Activated T-helper 1 cell treated with Interleukin-2 at 50 U/mL for 16 hours (primary cell): Measurements from ENCODE around the gene TMC8.
"Not testable (repeated sequence)": the region's sequence is repeated elsewhere in the genome, so short reads cannot be mapped to it uniquely, and the experiment has no call there.

Source experiments
- DNase-seq: peaks from one replicate; pipeline ENCODE4 v3.0.0-alpha.2; 2020; ENCODE audit warnings: low read depth

TMC8 gene

GRCh38 chr17:78110363-78111015 lies 20.1 kb upstream of the TMC8 start:
- no peak for DNase-seq

DNA sequence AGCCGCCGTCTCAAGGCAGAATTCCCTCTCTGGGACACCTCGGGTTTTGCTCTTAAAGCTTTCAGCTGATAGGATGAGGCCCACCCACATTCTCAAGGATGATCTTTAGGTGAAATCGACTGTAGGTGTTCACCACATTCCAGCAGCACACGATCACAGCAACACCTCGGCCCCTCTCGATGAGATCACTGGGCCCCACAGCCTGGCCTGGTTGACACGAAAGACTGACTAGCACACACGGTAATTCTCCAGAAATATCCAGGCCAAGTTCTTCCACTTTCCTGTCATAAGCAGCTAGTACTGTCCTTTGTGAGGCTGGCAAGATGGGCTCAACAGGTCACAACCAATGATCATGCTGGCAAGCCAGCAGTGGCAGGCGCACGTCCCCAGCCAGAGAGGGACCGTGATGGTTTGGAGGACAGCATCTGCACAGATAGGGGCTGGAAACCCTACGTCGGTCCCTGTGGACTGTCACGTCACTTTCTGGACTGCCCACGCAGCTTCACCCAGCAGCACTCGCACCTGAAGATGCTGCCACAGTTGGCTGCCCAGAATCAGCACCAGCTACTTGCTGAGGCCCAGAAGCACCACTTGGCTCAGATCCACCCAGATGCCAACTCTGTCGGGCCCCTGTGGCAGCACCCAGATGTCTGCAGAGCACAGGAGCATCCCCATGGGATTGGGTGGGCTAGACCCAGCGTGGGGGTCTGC lies 19.4 kb upstream of the TMC8 start:
- DNase-seq: no peak

DNA sequence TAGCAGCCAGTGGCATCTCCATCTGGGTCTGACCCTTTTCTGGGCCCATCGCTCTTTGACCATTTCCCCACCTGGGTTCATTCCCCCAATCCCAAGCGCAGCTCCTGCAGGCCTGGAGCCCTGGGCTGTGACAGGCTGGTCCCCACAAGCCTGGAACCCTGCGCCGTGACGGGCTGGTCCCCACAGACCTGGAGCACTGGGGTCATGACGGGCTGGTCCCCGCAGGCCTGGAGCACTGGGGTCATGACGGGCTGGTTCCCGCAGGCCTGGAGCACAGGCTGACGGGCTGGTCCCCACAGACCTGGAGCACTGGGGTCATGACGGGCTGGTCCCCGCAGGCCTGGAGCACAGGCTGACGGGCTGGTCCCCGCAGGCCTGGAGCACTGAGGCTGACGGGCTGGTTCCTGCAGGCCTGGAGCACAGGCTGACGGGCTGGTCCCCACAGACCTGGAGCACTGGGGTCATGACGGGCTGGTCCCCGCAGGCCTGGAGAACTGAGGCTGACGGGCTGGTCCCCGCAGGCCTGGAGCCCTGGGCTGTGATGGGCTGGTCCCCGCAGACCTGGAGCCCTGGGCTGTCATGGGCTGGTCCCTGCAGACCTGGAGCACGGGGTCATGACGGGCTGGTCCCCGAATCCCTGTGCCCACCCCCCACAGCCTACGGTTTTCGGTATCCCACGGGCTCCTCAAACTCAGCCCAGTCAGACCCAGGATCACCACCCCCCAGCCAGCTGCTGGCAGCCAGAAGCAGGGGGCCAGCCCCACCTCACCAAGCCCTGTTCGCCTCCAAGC lies 18.6 kb upstream of the TMC8 start:
- DNase-seq: no peak

DNA sequence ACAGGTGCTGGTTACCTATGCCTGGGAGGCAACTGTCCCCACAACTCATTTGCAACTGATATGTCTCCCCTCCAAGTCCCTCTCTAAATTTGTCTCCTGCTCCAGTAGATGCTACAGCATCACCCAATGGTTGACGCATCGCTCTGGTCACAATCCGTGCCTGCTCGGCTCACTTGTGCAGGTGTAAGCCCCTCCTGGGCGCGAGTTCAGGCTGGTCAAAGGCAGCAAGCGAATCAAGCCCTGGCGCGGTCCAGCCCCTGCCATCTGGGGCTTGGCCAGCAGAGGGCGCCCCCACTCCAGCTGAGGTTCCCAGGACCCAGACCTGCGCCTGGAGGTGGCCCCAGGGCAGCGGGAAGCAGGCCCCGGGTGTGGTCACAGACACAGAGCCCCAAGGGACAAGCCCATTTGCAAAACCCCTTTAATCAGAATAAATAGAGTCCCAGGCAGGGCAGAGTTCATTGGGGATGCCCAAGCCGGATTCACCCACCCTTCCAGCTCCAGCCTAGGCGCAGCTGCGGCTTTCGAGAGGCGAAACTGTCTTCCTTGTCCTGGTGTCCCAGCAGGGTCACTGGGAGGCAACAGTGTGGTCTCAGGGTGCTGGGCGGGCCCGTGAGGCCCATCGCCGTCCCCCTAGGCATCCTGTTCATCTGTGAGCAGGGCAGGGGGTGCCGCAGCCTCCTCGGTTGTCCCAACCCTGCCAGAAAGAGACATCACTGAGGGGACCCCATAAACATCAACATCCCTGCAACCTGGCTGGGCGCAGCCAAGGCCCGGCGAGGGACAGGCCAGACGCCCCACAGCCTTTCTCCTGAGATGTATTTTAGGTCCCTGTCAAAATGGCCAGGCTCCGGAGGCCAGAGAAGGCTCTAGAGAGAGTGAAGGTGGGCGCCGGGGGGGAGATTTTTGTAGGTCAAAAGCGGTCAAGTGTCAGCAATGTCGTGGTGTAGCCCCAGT lies 17.8 kb upstream of the TMC8 start:
- peak; percentile 69 for DNase-seq

DNA sequence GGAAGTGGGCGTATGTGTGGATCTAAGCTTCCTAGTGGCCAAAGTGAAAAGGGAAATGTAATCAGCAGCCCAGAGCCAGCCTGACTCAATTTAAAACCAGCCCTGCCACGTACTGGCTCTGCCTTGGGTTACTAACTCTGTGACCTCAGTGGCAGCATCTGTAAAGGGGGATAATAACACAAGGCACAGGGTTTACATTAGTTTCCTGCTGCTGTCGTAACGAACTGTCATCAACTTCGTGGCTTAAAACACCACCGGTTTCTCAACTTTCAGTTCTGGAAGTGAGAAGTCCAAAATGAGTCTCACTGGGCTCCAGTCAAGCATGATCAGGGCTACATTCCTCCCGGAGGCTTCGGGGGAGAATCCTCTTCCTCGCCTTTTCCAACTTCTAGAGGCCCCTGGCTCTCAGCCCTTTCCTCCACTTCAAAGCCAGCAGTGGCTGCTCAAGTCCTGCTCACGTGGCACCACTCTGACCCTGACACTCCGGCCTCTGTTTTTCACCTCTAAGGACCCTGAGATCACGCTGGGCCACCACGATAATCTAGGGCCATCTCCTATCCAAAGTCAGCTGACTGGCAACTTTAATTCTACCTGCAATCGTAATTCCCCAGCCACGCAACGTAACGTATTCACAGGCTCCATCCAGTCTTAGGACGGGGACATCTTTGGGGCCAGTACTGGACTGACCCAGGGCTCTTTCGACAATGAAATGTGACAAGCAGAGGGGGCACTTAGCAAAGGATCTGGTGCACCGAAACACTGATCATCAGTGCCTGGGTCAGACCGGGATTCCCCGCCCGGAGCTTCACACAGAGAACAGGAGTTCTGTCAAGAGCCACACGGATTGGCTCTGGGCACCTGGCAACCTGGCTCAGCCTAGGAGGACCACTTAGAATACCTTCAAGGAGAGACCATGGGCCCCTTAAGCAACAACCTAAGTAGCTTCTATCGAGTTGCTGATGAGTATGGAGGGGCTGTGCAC lies 16.5 kb upstream of the TMC8 start:
- DNase-seq: no peak

GRCh38 chr17:78114831-78115723 lies 15.5 kb upstream of the TMC8 start:
- DNase-seq: no peak

DNA sequence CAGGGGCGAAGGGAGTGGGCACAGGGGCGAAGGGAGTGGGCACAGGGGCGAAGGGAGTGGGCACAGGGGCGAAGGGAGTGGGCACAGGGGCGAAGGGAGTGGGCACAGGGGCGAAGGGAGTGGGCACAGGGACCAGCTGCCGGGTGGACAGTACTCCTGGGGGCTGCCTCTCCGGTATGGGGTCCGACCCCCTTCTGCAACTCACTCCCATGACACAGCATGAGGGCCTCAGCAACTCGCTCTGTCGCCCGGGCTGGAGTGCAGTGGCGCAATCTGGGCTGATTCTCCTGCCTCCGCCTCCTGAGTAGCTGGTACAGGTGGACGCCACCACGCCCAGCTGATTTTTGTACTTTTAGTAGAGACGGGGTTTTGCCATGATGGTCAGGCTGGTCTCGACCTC lies 14.8 kb upstream of the TMC8 start:
- DNase-seq: not testable (repeated sequence)

DNA sequence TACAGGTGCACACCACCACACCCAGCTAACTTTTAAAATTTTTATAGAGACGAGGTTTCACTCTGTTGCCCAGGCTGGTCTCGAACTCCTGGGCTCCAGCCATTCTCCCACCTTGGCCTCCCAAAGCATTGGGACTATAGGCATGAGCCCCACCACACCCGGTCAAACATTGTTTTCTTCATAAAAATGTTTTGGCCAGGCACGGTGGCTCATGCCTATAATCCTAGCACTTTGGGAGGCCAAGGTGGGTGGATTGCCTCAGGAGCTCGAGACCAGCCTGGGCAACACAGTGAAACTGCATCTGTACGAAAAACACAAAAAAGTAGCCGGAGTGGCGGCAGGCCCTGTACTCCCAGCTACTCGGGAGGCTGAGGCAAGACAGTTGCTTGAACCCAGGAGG lies 14.2 kb upstream of the TMC8 start:
- no peak for DNase-seq

DNA sequence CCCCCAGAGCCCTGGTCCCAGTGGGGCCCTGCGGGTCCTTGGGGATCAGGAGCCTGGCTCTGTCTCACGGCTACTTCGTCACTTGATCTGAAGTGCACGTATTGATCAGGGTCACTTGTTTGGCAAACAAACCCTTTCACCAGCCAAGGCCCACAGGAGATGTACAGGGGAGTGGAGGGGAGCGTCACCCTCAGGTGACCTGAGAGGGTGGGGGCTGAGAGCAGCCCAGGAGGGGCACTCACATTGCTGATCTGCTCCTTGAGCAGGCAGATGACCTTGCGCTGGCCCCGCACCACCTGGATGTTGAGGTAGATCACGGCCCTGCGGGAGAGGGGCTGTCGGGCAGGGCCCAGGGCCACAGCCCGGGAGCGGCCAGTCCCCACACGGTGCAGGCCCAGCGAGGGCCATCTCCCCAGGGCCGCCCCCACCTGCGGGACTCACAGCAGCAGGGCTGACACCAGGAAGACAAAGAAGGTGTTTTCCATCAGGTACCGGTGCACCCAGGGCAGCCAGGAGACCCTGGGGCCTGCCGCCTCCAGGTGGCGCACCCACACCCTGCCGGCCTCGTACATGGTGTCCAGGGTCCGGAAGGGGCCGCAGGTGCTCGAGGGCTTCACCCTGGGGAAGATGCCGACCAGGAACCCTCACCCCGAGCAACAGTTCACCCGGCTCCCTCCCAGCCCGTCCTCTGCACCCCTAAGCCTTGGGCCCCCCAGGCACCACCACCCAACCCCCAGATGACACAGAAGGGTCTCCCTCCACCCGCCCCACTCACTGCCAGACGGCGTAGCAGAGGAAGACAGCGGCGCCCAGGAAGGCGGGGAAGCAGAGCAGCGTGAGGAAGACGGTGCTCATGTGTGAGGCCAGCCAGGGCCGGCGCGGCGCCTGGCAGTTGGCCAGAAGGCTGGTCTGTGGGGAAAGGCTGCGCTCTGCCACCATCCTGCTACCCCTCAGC lies 13.3 kb upstream of the TMC8 start:
- DNase-seq: no peak

GRCh38 chr17:78118801-78119241 lies 11.8 kb upstream of the TMC8 start:
- DNase-seq: no peak

DNA sequence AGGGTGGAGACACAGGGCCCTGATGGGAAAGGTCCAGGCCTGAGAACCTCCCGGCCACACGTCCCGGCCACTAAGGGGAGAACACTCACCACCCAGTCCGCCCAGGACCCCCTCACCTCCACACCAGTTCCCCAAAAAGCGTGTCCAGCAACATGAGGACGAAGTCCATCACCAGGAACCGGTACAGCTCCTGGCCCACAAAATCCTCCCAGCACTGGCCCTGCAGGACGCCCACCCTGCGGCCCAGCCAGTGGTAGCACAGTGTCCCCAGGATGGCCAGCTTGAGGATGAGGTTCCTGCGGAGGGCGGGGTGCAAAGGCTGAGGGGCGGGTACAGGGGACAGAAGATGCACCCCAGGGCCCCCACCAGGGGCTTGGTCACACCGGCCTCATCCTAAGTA lies 10.0 kb upstream of the TMC8 start:
- no peak for DNase-seq

- peak; percentile 49 for DNase-seq
These were observed 9.4 kb upstream of the TMC8 start for GRCh38 chr17:78120971-78121800.

DNA sequence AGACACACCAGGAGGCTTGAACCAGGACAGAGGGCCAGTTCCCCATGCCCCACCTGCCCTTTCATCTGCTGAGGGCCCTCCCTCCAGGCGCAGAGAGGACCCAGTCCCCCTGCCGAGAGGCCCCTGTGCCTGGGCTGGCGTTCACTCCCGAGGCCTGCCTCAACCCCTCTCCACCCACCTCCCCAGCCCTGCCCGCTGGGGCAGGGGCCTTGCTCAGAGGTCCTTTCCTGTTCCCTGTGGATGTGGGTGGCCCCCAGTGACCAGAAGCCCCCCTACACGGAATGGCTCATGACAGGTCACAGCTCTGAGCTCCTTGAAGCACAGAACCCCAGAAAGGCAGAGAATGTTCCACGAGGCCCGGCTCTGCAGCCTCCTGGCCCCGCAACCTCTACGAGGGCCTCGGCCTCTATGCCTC lies 8.8 kb upstream of the TMC8 start:
- DNase-seq: no peak

DNA sequence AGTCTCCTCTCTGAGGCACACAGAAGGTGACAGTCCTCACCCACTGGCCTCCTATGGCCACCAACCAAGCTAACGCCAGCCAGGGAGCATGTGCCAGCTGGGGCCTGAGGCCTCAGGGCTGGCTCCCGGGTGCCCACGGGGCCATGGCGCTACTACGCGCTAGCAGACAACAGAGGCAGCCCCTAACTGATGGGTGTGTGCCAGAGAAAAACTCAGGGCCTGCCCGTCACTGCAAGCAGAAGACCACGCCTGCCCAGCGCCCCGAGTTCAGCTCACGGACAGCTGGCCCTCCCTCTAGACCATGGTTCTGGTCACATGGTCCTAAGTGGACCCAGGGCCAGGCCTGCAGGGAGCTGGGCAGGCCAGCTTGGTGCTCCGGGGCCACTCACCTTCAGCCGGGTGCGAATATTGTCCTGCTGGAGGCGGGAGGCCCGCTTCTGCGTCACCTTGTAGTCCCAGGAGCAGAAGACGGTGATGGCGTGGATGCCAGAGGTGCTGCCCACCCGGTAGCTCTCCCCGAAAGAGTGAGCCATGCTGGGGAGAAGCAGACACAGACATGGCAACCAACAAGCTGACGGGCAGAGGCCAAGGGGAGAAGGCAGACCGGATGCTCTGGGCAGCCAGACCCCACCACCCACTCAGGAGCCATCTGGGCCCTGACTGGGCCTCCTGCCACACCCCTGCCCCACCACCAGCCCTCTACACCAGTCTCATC lies 8.2 kb upstream of the TMC8 start:
- DNase-seq: no peak

GRCh38 chr17:78122931-78123249 lies 7.7 kb upstream of the TMC8 start:
- no peak for DNase-seq

GRCh38 chr17:78123258-78123929 lies 7.2 kb upstream of the TMC8 start:
- DNase-seq: no peak
